Measurements from ENCODE around the gene POLA2. TPM values are rescaled to one million over a fixed set of nuclear protein-coding genes. Genes with fewer than 3 reads are reported as not detected.

The POLA2 gene
- total and polyA plus RNA-seq, 9 of the 15 experiments (the other 6 are each of a cell fraction or from before 2014, with no cell fraction given), result 2.7 to 134 (median 44.4) TPM

GRCh38 chr11:65260756-65261590 is 789 bp upstream of the POLA2 start (continued):
- TF ChIP-seq MLLT1 (IDR thresholded peaks at IDR 0.05), result no peak
- TF ChIP-seq SRSF1 (IDR thresholded peaks at IDR 0.05; ENCODE audit: low read depth, low read length), result no peak
- TF ChIP-seq DNMT1 (IDR thresholded peaks at IDR 0.05), result peak; percentile 44; the same call in 1 of the 2 replicates
- no peak for TF ChIP-seq ARID3B (CRISPR knock-in tag; IDR thresholded peaks at IDR 0.05; ENCODE audit: borderline replicate concordance)
- TF ChIP-seq ARID2 (IDR thresholded peaks at IDR 0.05), result no peak
- TF ChIP-seq POLR2H (tag; IDR thresholded peaks at IDR 0.05; ENCODE audit: low read depth), result no peak
- no peak for TF ChIP-seq ELK3 (CRISPR knock-in tag; IDR thresholded peaks at IDR 0.05)
- no peak for TF ChIP-seq PHTF2 (CRISPR knock-in tag; IDR thresholded peaks at IDR 0.05)
- no peak for TF ChIP-seq MCM3 (IDR thresholded peaks at IDR 0.05)
- no peak for TF ChIP-seq ZNF165 (CRISPR knock-in tag; IDR thresholded peaks at IDR 0.05; ENCODE audit: borderline replicate concordance)
- no peak for TF ChIP-seq NR4A1 (CRISPR knock-in tag; IDR thresholded peaks at IDR 0.05)
- no peak for TF ChIP-seq NR4A1 (tag; IDR thresholded peaks at IDR 0.05)
- no peak for TF ChIP-seq EZH2 (IDR thresholded peaks at IDR 0.05; ENCODE audit: borderline replicate concordance, low read depth, low read length)
- TF ChIP-seq DPF2 (IDR thresholded peaks at IDR 0.05), result peak; percentile 38
- TF ChIP-seq HDAC1 (IDR thresholded peaks at IDR 0.05), result peak in 1 of 2 experiments; percentile 60; a peak in 1 of 4 replicates
- no peak; the same call in 1 of the 2 replicates for TF ChIP-seq STAT6 (CRISPR knock-in tag; IDR thresholded peaks at IDR 0.05)
- no peak for TF ChIP-seq ZBTB33 (CRISPR knock-in tag; IDR thresholded peaks at IDR 0.05)
- TF ChIP-seq RBBP5 (IDR thresholded peaks at IDR 0.05; ENCODE audit: borderline replicate concordance, insufficient read depth, low read length, poor library complexity, severe bottlenecking), result no peak
- no peak for TF ChIP-seq STAT5B (CRISPR knock-in tag; IDR thresholded peaks at IDR 0.05)
